Neuronal stem cell (in vitro differentiated cells): Measurements from ENCODE around the gene EFNA5.

ENCODE experiments used
- DNase-seq: peaks from one replicate; pipeline ENCODE4 v3.0.0-alpha.2; 2013; ENCODE audit warnings: low spot score
- H2AFZ ChIP-seq: one replicate; pipeline ENCODE4 v1.6.1; 2013; ENCODE audit warnings: mild to moderate bottlenecking, low read length, inconsistent platforms
- H2AK5ac ChIP-seq: 2 replicates; pipeline ENCODE4 v1.6.1; 2013; ENCODE audit warnings: low read depth, mild to moderate bottlenecking, inconsistent platforms, low read length, moderate library complexity, mixed read lengths
- H2BK120ac ChIP-seq: 2 replicates; pipeline ENCODE4 v1.6.1; 2013; ENCODE audit warnings: low read depth, mild to moderate bottlenecking, inconsistent platforms, low read length, moderate library complexity, mixed read lengths
- H2BK12ac ChIP-seq: one replicate; pipeline ENCODE4 v1.6.1; 2013; ENCODE audit warnings: low read length, inconsistent platforms
- H2BK15ac ChIP-seq: 2 replicates; pipeline ENCODE4 v1.6.1; 2013; ENCODE audit warnings: mild to moderate bottlenecking, low read length, inconsistent platforms, mixed read lengths
- H2BK5ac ChIP-seq: one replicate; pipeline ENCODE4 v1.6.1; 2013; ENCODE audit warnings: inconsistent platforms, mild to moderate bottlenecking, low read length, moderate library complexity
- H3K14ac ChIP-seq: one replicate; pipeline ENCODE4 v1.6.1; 2013; ENCODE audit warnings: low read length, inconsistent platforms
- H3K18ac ChIP-seq: 2 replicates; pipeline ENCODE4 v1.6.1; 2013; ENCODE audit warnings: low read length, inconsistent platforms
- H3K23ac ChIP-seq: 2 replicates; pipeline ENCODE4 v1.6.1; 2013; ENCODE audit warnings: low read depth, mild to moderate bottlenecking, mixed read lengths, low read length, inconsistent platforms; ENCODE audit not compliant: poor library complexity
- H3K27ac ChIP-seq: replicated peaks from 3 replicates; pipeline ENCODE4 v1.5.1; 2013; ENCODE audit warnings: low read length, inconsistent platforms
- H3K27me3 ChIP-seq, 3 experiments: 2 replicates each; pipeline ENCODE4 v1.6.1; 2013; ENCODE audit warnings: low read length in 3 of 3, mild to moderate bottlenecking in 2 of 3, inconsistent platforms in 1 of 3, low read depth in 1 of 3, mixed read lengths in 1 of 3, moderate library complexity in 1 of 3; ENCODE audit not compliant: control insufficient read depth in 3 of 3, insufficient read depth in 3 of 3
- H3K36me3 ChIP-seq, 2 donors: replicated peaks in 1 of 2; 2 replicates each; pipeline ENCODE4 v1.6.1; 2013; ENCODE audit warnings: low read length in 2 of 2; ENCODE audit not compliant: control insufficient read depth in 2 of 2, insufficient read depth in 2 of 2
- H3K4ac ChIP-seq: 2 replicates; pipeline ENCODE4 v1.6.1; 2013; ENCODE audit warnings: inconsistent platforms, mild to moderate bottlenecking, low read length, moderate library complexity
- H3K4me1 ChIP-seq, 2 donors: 1 replicate in 1 of 2; 2 replicates in 1 of 2; pipeline ENCODE4 v1.6.1; 2013; ENCODE audit warnings: low read length in 2 of 2, low read depth in 1 of 2; ENCODE audit not compliant: control insufficient read depth in 2 of 2, insufficient read depth in 1 of 2
- H3K4me2 ChIP-seq: one replicate; pipeline ENCODE4 v1.6.1; 2013; ENCODE audit warnings: mild to moderate bottlenecking, low read length, inconsistent platforms; ENCODE audit not compliant: insufficient read depth, poor library complexity, severe bottlenecking
- H3K4me3 ChIP-seq, 2 donors: 2 replicates each; pipeline ENCODE4 v1.5.1; 2013; ENCODE audit warnings: low read length in 2 of 2, mild to moderate bottlenecking in 2 of 2, inconsistent platforms in 1 of 2, moderate library complexity in 1 of 2
- H3K79me1 ChIP-seq: one replicate; pipeline ENCODE4 v1.6.1; 2013; ENCODE audit warnings: low read depth, mild to moderate bottlenecking, inconsistent platforms, low read length, moderate library complexity
- H3K9ac ChIP-seq: one replicate; pipeline ENCODE4 v1.6.1; 2013; ENCODE audit warnings: mild to moderate bottlenecking, low read depth, low read length, inconsistent platforms; ENCODE audit not compliant: poor library complexity
- H3K9me3 ChIP-seq, 2 donors: replicated peaks in 1 of 2; 2 replicates each; pipeline versions ENCODE3 to v1.6.1; 2013; ENCODE audit warnings: low read length in 2 of 2, mild to moderate bottlenecking in 2 of 2, inconsistent platforms in 1 of 2, low read depth in 1 of 2, mixed read lengths in 1 of 2, moderate library complexity in 1 of 2; ENCODE audit not compliant: control insufficient read depth in 2 of 2, insufficient read depth in 1 of 2
- H4K8ac ChIP-seq: one replicate; pipeline ENCODE4 v1.6.1; 2013; ENCODE audit warnings: low read depth, mild to moderate bottlenecking, inconsistent platforms, low read length, moderate library complexity
- H4K91ac ChIP-seq: one replicate; pipeline ENCODE4 v1.6.1; 2013; ENCODE audit warnings: low read length, low read depth, mild to moderate bottlenecking, inconsistent platforms; ENCODE audit not compliant: poor library complexity
- WGBS, 2 donors: extraction: QIAGEN DNeasy Blood & Tissue Kit; methylation state at CpG; one replicate each; pipeline ENCODE4 v1.1.7; 2013; ENCODE audit warnings: missing lambda C conversion rate in 2 of 2, mixed read lengths in 1 of 2; ENCODE audit not compliant: insufficient read length in 2 of 2, insufficient replicate concordance in 1 of 2; ENCODE audit errors: extremely low coverage in 2 of 2; 5-methylcytosine and 5-hydroxymethylcytosine counted together

The EFNA5 gene

GRCh38 chr5:107661038-107661649 lies 9.6 kb downstream of the EFNA5 start:
- Histone ChIP-seq H2BK12ac (no peak overlapping the region), H4K8ac (no peak overlapping the region), H2BK5ac (no peak overlapping the region), H3K27ac (peak overlapping the region; percentile 55), H3K4ac (no peak overlapping the region), H2BK120ac (no peak overlapping the region), H3K79me1 (no peaks in the 10 kb centered on the region), H3K4me1 (peaks cover 11 to 46% of the 10 kb centered on the region in 2 donors), H2AK5ac (no peak overlapping the region), H3K9ac (no peak overlapping the region), H3K14ac (no peak overlapping the region), H4K91ac (no peak overlapping the region), H3K27me3 (no peaks in the 10 kb centered on the region), H2AFZ (no peak overlapping the region), H3K4me3 (no peak overlapping the region), H2BK15ac (no peak overlapping the region), H3K4me2 (peak overlapping the region; percentile 22), H3K23ac (no peak overlapping the region), H3K36me3 (peaks cover 0 to 31% of the 10 kb centered on the region in 2 donors), H3K18ac (no peak overlapping the region), H3K9me3 (peaks cover 0 to 3% of the 10 kb centered on the region in 2 donors)
- no CpG with 5 or more reads among the region's 7 CpGs for WGBS, 2 donors
- peak; percentile 71 for DNase-seq

DNA sequence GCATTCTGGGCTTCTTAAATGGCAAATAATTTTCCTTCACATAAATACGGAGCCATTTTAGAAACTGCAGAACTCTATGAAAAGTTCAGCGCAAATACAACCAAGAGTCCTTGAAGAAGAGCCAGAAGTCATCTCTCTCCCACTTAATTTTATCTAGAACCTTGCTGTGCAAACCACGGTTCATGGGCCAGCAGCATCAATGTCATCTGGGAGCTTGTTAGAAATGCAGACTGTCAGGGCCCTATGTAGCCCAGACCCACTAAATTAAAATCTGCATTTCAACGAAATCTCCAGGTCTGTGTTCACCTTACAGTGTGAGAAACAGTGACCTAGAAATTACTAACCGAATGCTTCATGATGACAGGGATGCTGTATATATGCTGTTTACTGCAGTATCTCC lies 12.2 kb downstream of the EFNA5 start:
- Histone ChIP-seq H2BK5ac (no peak overlapping the region), H3K23ac (no peak overlapping the region), H3K27me3 (no peaks in the 10 kb centered on the region), H2BK12ac (no peak overlapping the region), H3K79me1 (no peaks in the 10 kb centered on the region), H3K36me3 (peaks cover 0 to 19% of the 10 kb centered on the region in 2 donors), H3K4me2 (no peak overlapping the region), H3K9ac (no peak overlapping the region), H4K91ac (no peak overlapping the region), H3K14ac (no peak overlapping the region), H2BK120ac (no peak overlapping the region), H3K4ac (no peak overlapping the region), H4K8ac (no peak overlapping the region), H3K4me1 (peaks cover 10 to 42% of the 10 kb centered on the region in 2 donors), H2BK15ac (no peak overlapping the region), H3K18ac (no peak overlapping the region), H3K27ac (no peak overlapping the region), H2AFZ (no peak overlapping the region), H3K4me3 (no peak overlapping the region), H3K9me3 (peaks cover 0 to 3% of the 10 kb centered on the region in 2 donors), H2AK5ac (no peak overlapping the region)
- DNase-seq: no peak
- no CpG with 5 or more reads among the region's 5 CpGs for WGBS, 2 donors

DNA sequence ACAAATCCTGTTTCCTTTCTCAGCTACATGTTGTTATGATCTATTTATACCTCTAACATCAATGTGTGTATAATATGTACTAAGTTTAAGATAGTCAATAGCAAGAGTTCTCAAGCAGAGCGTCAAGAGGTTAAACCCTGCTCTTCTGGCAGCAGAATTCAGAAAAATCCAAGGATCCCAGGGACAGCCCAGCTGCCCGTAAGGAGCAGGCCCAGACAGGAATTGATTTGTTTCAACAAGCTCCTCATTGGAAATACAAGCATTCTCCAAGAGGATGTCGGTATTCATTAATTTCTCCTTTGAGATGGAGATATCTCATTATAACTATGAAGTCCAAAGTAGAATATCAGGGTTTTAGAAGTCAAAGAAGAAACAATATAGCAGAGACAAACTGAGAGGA lies 14.9 kb downstream of the EFNA5 start:
- Histone ChIP-seq H2BK15ac (no peak overlapping the region), H3K23ac (no peak overlapping the region), H3K9me3 (no peaks in the 10 kb centered on the region), H3K4me1 (peaks cover 19 to 54% of the 10 kb centered on the region in 2 donors), H3K4ac (no peak overlapping the region), H4K91ac (no peak overlapping the region), H3K4me2 (no peak overlapping the region), H3K4me3 (no peak overlapping the region), H3K27me3 (no peaks in the 10 kb centered on the region), H3K27ac (no peak overlapping the region), H3K9ac (no peak overlapping the region), H2AFZ (no peak overlapping the region), H3K36me3 (peaks cover 0 to 11% of the 10 kb centered on the region in 2 donors), H2BK5ac (no peak overlapping the region), H2AK5ac (no peak overlapping the region), H3K14ac (no peak overlapping the region), H2BK120ac (no peak overlapping the region), H4K8ac (no peak overlapping the region), H3K18ac (no peak overlapping the region), H2BK12ac (no peak overlapping the region), H3K79me1 (no peaks in the 10 kb centered on the region)
- DNase-seq: no peak
- WGBS, 2 donors: no CpG with 5 or more reads among the region's 3 CpGs

DNA sequence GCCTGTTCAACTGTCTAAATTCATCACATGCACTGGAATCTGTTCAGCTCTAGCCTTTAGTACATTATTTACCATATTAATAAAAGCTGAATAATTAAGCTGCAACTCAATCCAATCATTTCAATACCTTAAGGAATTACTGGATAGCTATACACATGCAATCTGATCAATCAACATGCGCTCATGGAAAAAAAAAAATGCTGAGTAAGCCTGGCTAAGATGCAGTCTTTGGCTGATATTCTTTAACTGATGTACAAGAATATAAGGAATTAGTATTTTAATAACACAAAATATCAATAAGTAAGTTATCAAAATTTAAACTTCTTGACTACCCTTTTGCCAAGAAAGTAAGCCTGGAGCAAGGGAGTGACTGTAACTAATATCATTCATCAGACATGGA lies 15.9 kb downstream of the EFNA5 start:
- WGBS, 2 donors: no CpG with 5 or more reads among the region's 1 CpG
- Histone ChIP-seq H4K91ac (no peak overlapping the region), H3K79me1 (no peaks in the 10 kb centered on the region), H3K23ac (no peak overlapping the region), H2AK5ac (no peak overlapping the region), H3K36me3 (peaks cover 0 to 11% of the 10 kb centered on the region in 2 donors), H3K4ac (no peak overlapping the region), H3K4me2 (no peak overlapping the region), H3K27me3 (no peaks in the 10 kb centered on the region), H3K18ac (no peak overlapping the region), H3K4me1 (peaks cover 20 to 46% of the 10 kb centered on the region in 2 donors), H2BK12ac (no peak overlapping the region), H2BK120ac (no peak overlapping the region), H3K4me3 (no peak overlapping the region), H4K8ac (no peak overlapping the region), H2AFZ (no peak overlapping the region), H3K9me3 (no peaks in the 10 kb centered on the region), H3K9ac (no peak overlapping the region), H3K27ac (no peak overlapping the region), H2BK15ac (no peak overlapping the region), H2BK5ac (no peak overlapping the region), H3K14ac (no peak overlapping the region)
- DNase-seq: no peak
